Motor neuron (in vitro differentiated cells): ENCODE measurements around the gene SUGCT. TPM values are rescaled to one million over a fixed set of nuclear protein-coding genes. Genes with fewer than 3 reads are reported as not detected.
"Not testable (repeated sequence)": the region's sequence is repeated elsewhere in the genome, so short reads cannot be mapped to it uniquely, and the experiment has no call there.

ENCODE experiments used
- ATAC-seq, 8 experiments: fragments of 200-7000 bp; cut with Tn5 transposase; replicated peaks in 6 of 8; 2 replicates each; pipeline ENCODE4 v1.8.0; 2021; ENCODE audit warnings: mild to moderate bottlenecking in 8 of 8, moderate library complexity in 8 of 8
- H3K27ac ChIP-seq, 2 donors: fragments of 250-450 bp; sonication (Bioruptor Pico); 2 replicates each; pipeline ENCODE4 v1.9.0; 2021; ENCODE audit warnings: antibody characterized with exemption in 2 of 2, mild to moderate bottlenecking in 2 of 2, moderate library complexity in 1 of 2
- H3K4me1 ChIP-seq, 2 donors: fragments of 250-450 bp; sonication (Bioruptor Pico); replicated peaks in 1 of 2; 2 replicates each; pipeline ENCODE4 v1.6.1; 2021; ENCODE audit warnings: antibody characterized with exemption in 2 of 2, mild to moderate bottlenecking in 2 of 2, moderate library complexity in 1 of 2
- H3K4me3 ChIP-seq, 5 donors: fragments of 250-450 bp; sonication (Bioruptor Pico); 2 replicates each; pipeline ENCODE4 v1.9.0; 2021; ENCODE audit warnings: antibody characterized with exemption in 5 of 5, mild to moderate bottlenecking in 5 of 5, moderate library complexity in 4 of 5
- WGBS, 10 experiments: fragments of 450-650 bp; shearing (Covaris generic); methylation state at CpG; one replicate each; pipeline ENCODE4 v1.0.0; 2022; 5-methylcytosine and 5-hydroxymethylcytosine counted together
- in situ Hi-C, 9 experiments: fragments of 400-800 bp; cut with MboI; loops; one replicate each; pipeline ENCODE4 v1.15.0; 2021; ENCODE audit warnings: low sequenced_read_pairs in 9 of 9, low pct_unique_long_range_greater_than_20kb in 2 of 9; ENCODE audit not compliant: unreplicated experiment in 9 of 9
- total RNA-seq, 8 experiments: library from RNA; unstranded; fragments of 300-600 nt; gene quantifications; 2 replicates each; pipeline versions ENCODE4 v1.2.3 to v1.2.4, GENCODE V29; 2022

The SUGCT gene
- total RNA-seq, 8 experiments from 2014 or later, result 2.3 to 26.1 (median 4.2) TPM

GRCh38 chr7:40147371-40148246, 12.8 kb downstream of the SUGCT start:
- ATAC-seq, result no peak
- no peak overlapping the region for H3K27ac ChIP-seq
- no peak overlapping the region for H3K4me3 ChIP-seq
- H3K4me1 ChIP-seq, result no peaks in the 10 kb centered on the region
- WGBS, 10 experiments, result 71 to 100% (median 87%) methylated on average over 3 to 15 of the region's 19 CpGs; no CpG with 5 or more reads in 1 of the 10 experiments
- in situ Hi-C loops, result no loop called here

- in situ Hi-C loops, H3K4me3 ChIP-seq, H3K27ac ChIP-seq, H3K4me1 ChIP-seq, ATAC-seq: not testable (repeated sequence)
- 88 to 100% (median 93%) methylated on average over 1 to 5 of the region's 7 CpGs; no CpG with 5 or more reads in 4 of the 10 experiments for WGBS, 10 experiments
These were observed 13.4 kb downstream of the SUGCT start for GRCh38 chr7:40148247-40148580.

GRCh38 chr7:40148671-40149070, 13.9 kb downstream of the SUGCT start:
- WGBS, 10 experiments, result 17 to 100% (median 68%) methylated on average over 2 of the region's 2 CpGs; no CpG with 5 or more reads in 1 of the 10 experiments
- in situ Hi-C loops, result no loop called here
- no peak for ATAC-seq

GRCh38 chr7:40151504-40151903, 16.7 kb downstream of the SUGCT start:
- in situ Hi-C loops, result no loop called here

More at GRCh38 chr7:40148671-40149070, 13.9 kb downstream of the SUGCT start:
- Histone ChIP-seq H3K27ac (no peak overlapping the region), H3K4me1 (no peaks in the 10 kb centered on the region), H3K4me3 (no peak overlapping the region)

DNA sequence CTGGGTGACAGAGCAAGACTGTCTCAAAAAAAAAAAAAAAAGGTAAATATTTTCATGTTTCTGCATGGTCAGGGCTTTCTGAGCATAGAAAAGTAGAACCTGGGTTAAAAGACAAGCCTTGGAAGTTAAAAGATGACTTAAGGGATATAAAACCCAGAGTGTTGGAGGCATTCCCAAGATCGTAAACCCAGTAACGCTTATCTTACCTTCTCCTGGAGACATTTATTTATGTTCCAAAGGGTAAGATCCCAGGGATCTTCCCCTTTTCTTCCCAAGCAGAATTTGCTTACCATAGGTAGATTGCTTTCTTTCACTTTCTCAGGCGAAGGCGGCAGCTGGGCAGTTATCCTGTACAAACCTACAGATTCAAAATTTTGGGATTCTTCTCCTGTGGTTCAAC, 22.2 kb downstream of the SUGCT start:
- no peak for ATAC-seq
- 85 to 100% (median 96%) methylated on average over 1 to 4 of the region's 4 CpGs; no CpG with 5 or more reads in 2 of the 10 experiments for WGBS, 10 experiments
- in situ Hi-C loops, result no loop called here
- H3K4me3 ChIP-seq, result no peak overlapping the region
- no peak overlapping the region for H3K27ac ChIP-seq
- no peaks in the 10 kb centered on the region for H3K4me1 ChIP-seq

More at GRCh38 chr7:40151504-40151903, 16.7 kb downstream of the SUGCT start:
- no peak for ATAC-seq
- Histone ChIP-seq H3K4me1 (no peaks in the 10 kb centered on the region), H3K4me3 (no peak overlapping the region), H3K27ac (no peak overlapping the region)
- 43 to 100% (median 92%) methylated on average over 1 of the region's 1 CpG; no CpG with 5 or more reads in 4 of the 10 experiments for WGBS, 10 experiments

GRCh38 chr7:40162516-40162915, 27.7 kb downstream of the SUGCT start:
- in situ Hi-C loops, result no loop called here
- Histone ChIP-seq H3K4me3 (no peak overlapping the region), H3K27ac (no peak overlapping the region), H3K4me1 (no peaks in the 10 kb centered on the region)
- WGBS, 10 experiments, result 35 to 100% (median 96%) methylated on average over 1 to 2 of the region's 2 CpGs; no CpG with 5 or more reads in 4 of the 10 experiments
- ATAC-seq, result no peak

DNA sequence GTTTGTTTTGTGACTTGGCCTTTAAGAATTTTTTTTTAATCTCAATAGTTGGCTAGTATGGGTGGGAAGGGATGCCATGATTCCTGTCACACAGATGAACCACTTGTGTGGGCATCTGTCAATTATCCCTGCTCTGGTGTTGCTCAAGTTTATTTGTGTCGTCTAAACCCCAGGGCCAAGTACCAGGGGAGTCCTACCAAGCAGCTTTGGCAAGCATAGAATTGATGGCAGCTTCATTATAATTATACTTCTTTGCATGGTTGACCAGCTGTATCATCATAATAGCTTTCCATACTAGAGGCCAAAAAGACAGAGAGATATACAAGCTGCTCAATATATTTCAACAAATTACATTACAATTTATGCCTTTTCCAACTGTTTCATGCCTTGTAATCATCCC, 30.4 kb downstream of the SUGCT start:
- 0 to 86% (median 57%) methylated on average over 1 of the region's 1 CpG; no CpG with 5 or more reads in 5 of the 10 experiments for WGBS, 10 experiments
- no peaks in the 10 kb centered on the region for H3K4me1 ChIP-seq
- H3K27ac ChIP-seq, result no peak overlapping the region
- in situ Hi-C loops, result no loop called here
- H3K4me3 ChIP-seq, result no peak overlapping the region
- no peak for ATAC-seq

- 33 to 100% (median 90%) methylated on average over 1 to 3 of the region's 3 CpGs; no CpG with 5 or more reads in 3 of the 10 experiments for WGBS, 10 experiments
- Histone ChIP-seq H3K27ac (no peak overlapping the region), H3K4me3 (no peak overlapping the region), H3K4me1 (no peaks in the 10 kb centered on the region)
- in situ Hi-C loops, result no loop called here
- ATAC-seq, result no peak
These were observed 32.5 kb downstream of the SUGCT start for GRCh38 chr7:40167291-40167690.

- 17 to 100% (median 100%) methylated on average over 1 to 3 of the region's 3 CpGs; no CpG with 5 or more reads in 7 of the 10 experiments for WGBS, 10 experiments
- ATAC-seq, H3K4me1 ChIP-seq, in situ Hi-C loops, H3K27ac ChIP-seq, H3K4me3 ChIP-seq: not testable (repeated sequence)
These were observed 33.5 kb downstream of the SUGCT start for GRCh38 chr7:40168266-40168665.

GRCh38 chr7:40173121-40173520, 38.3 kb downstream of the SUGCT start:
- H3K4me3 ChIP-seq, ATAC-seq, H3K27ac ChIP-seq, in situ Hi-C loops, H3K4me1 ChIP-seq: not testable (repeated sequence)
- 40 to 100% (median 83%) methylated on average over 1 to 8 of the region's 13 CpGs; no CpG with 5 or more reads in 3 of the 10 experiments for WGBS, 10 experiments

- 76 to 100% (median 97%) methylated on average over 1 to 6 of the region's 6 CpGs for WGBS, 10 experiments
- H3K4me3 ChIP-seq, H3K27ac ChIP-seq, H3K4me1 ChIP-seq, ATAC-seq, in situ Hi-C loops: not testable (repeated sequence)
These were observed 40.5 kb downstream of the SUGCT start for GRCh38 chr7:40175256-40175655.

DNA sequence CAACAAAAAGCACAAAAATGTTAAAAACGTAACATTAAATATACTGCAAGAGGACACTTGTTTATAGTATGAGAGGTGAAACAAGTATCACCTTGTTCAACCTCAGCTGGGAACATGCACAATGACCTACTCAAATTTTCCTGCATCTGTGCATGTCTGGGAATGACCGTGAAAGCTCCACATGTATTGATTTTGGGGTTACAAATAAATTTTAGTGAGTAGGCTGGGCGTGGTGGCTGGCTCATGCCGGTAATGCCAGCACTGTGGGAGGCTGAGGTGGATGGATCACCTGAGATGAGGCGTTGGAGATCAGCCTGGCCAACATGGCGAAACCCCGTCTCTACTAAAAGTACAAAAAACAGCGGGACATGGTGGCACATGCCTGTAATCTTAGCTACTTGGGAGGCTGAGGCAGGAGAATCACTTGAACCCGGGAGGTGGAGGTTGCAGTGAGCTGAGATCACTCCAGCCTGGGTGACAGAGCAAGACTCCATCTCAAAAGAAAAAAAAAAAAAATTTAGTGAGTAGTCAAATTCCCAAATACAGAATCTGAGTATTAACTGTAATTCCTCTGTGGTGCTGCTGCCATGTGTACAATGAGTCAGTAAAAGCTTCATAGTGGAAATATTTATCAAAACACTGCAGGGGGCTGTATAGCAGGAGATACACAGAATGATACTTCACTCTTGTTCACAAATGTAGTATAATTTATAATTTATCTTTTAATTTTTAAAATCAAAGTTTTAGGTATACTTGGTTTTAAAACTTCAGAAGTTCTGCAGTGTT, 41.1 kb downstream of the SUGCT start:
- 69 to 100% (median 91%) methylated on average over 1 to 9 of the region's 9 CpGs for WGBS, 10 experiments
- in situ Hi-C loops, result no loop called here
- Histone ChIP-seq H3K4me1 (no peaks in the 10 kb centered on the region), H3K27ac (no peak overlapping the region), H3K4me3 (no peak overlapping the region)
- no peak for ATAC-seq

GRCh38 chr7:40177071-40177470, 42.3 kb downstream of the SUGCT start:
- in situ Hi-C loops, result no loop called here
- Histone ChIP-seq H3K4me3 (no peak overlapping the region), H3K27ac (no peak overlapping the region), H3K4me1 (no peaks in the 10 kb centered on the region)
- 86 to 100% (median 96%) methylated on average over 1 to 5 of the region's 5 CpGs; no CpG with 5 or more reads in 1 of the 10 experiments for WGBS, 10 experiments
- no peak for ATAC-seq
